ENCODE data around the gene DNAH11. TPM values are rescaled to one million over a fixed set of nuclear protein-coding genes. Genes with fewer than 3 reads are reported as not detected.
A peak's percentile ranks its signal among the peaks of the same experiment; 100 is the strongest.

The DNAH11 gene
- total RNA-seq, 1 donor from 2014 or later = 6.1 TPM

DNA sequence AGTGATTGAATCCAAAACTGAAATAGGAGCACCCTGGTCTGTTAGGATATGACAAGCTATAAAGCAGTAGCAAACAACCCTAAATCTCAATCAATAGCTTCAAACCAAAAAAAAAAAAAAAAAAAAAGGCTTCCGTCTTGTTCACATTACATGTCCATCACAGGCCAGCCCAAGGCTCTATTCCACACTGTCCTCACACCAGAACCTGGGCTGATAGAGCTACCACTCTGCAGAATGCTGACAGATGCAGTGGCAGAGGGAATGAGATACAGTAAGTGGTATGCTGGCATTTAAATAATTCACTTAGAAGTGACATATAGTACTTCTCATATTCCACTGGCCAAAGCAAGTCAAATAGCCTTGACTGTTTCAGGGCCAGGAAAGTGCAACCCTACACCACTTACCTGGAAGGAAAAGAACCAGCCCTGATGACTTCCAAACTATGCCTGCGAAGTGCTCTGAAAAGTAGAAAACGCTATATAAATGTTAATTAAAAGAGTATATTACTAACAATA lies 397.1 kb downstream of the DNAH11 start:
- H3K9me3 Mint-ChIP-seq = peaks cover 10% of the 10 kb centered on the region
- DNase-seq = no peak
- H3K27ac Mint-ChIP-seq = peak overlapping the region; percentile 95
- no peaks in the 10 kb centered on the region for H3K27me3 Mint-ChIP-seq
- intact Hi-C loops (cut with micrococcal nuclease) = loop anchor here (1.0 to 10.0 kb wide), 11 partner anchors 41 to 1655 kb away; partner anchors contain the start of genes CCDC126, DNAH11 and KLHL7
- H3K36me3 Mint-ChIP-seq (ENCODE audit: low read depth) = peaks cover 57% of the 10 kb centered on the region
- H3K4me1 Mint-ChIP-seq = peaks cover 65% of the 10 kb centered on the region
- H3K4me3 Mint-ChIP-seq = peak overlapping the region; percentile 72

DNA sequence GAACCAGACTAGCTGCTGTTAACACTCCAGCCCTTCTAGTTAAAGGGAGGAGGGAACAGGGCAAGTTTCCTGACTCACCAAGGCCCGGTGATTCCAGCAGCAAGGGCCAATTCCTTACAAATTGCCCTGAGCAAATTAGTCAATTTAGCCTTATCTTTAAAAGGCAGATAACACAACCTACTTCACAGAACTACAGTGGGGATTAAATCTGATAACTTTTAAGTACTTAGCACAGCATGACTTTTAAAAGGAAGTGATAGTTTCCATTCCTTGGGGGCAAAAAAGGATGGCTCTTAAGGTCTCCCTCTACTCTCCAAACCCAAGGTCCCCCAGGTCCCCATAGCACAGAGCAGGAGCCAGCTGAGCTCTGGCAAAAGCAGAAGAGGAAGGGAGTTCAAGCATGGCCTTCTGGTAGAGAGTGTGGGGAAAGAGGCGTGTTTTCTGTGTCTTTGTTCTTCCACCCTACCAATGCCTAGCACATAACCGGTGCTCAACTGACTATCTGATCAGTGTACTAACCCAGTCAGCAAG lies 398.8 kb downstream of the DNAH11 start:
- H3K27ac Mint-ChIP-seq = peak overlapping the region; percentile 85

DNA sequence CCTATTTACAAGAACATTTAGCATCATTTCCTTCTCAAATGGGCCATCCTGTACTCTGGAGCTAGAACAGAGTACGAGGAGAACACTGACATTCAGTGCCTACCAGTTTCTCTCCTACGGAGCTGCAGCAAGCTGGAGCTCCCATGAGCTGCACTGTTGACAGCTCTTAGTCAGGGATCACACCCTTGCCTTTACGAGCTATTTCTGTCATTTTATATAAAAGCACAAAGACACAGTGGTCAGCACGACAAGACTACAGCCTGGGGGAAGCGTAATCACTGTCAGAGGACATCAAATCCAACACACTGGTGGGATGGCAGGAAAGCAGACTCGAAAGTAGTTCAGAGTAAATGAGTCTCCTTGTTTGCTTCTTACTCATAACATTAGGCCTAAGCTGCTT lies 400.1 kb downstream of the DNAH11 start:
- intact Hi-C loops (cut with micrococcal nuclease) = loop anchor here (10.0 kb wide), 2 partner anchors 732 to 1652 kb away; partner anchors contain the start of gene CCDC126
- Mint-ChIP-seq H3K36me3 (ENCODE audit: low read depth) (peaks cover 37% of the 10 kb centered on the region), H3K4me3 (peak overlapping the region; percentile 96), H3K27me3 (peaks cover 2% of the 10 kb centered on the region), H3K4me1 (peaks cover 73% of the 10 kb centered on the region), H3K27ac (peak overlapping the region; percentile 53), H3K9me3 (no peaks in the 10 kb centered on the region)
- no peak for DNase-seq

More for the DNA sequence above, 398.8 kb downstream of the DNAH11 start:
- Mint-ChIP-seq H3K9me3 (peaks cover 3% of the 10 kb centered on the region), H3K4me3 (peak overlapping the region; percentile 96), H3K36me3 (ENCODE audit: low read depth) (peaks cover 46% of the 10 kb centered on the region), H3K4me1 (peaks cover 68% of the 10 kb centered on the region), H3K27me3 (no peaks in the 10 kb centered on the region)
- intact Hi-C loops (cut with micrococcal nuclease) = loop anchor here (10.0 kb wide), 2 partner anchors 733 to 1653 kb away; partner anchors contain the start of gene CCDC126
- peak; percentile 64 for DNase-seq

DNA sequence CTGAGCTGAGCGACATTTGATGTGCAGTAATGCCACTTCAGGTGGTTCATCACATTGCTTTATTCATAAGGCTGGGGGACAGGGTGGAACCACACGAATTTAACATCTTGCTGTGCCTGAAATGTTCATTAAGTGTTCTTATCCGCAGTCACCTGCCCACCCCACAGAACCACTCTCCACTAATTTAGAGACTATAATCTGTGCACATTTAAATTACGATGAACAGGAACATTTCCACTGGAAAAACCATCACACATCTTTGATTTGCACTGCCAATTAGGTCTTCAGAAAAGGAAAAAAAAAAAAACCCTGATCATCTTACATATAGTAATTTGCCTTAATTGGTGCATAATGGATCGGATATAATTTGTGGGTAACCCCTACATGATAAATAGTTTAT lies 400.6 kb downstream of the DNAH11 start:
- H3K36me3 Mint-ChIP-seq (ENCODE audit: low read depth) = peaks cover 33% of the 10 kb centered on the region
- peak overlapping the region; percentile 60 for H3K27ac Mint-ChIP-seq
- no peaks in the 10 kb centered on the region for H3K9me3 Mint-ChIP-seq
- H3K4me3 Mint-ChIP-seq = peak overlapping the region; percentile 96
- H3K4me1 Mint-ChIP-seq = peaks cover 74% of the 10 kb centered on the region
- peaks cover 2% of the 10 kb centered on the region for H3K27me3 Mint-ChIP-seq
- DNase-seq = no peak
- intact Hi-C loops (cut with micrococcal nuclease) = loop anchor here (10.0 kb wide), 2 partner anchors 731 to 1651 kb away; partner anchors contain the start of gene CCDC126

DNA sequence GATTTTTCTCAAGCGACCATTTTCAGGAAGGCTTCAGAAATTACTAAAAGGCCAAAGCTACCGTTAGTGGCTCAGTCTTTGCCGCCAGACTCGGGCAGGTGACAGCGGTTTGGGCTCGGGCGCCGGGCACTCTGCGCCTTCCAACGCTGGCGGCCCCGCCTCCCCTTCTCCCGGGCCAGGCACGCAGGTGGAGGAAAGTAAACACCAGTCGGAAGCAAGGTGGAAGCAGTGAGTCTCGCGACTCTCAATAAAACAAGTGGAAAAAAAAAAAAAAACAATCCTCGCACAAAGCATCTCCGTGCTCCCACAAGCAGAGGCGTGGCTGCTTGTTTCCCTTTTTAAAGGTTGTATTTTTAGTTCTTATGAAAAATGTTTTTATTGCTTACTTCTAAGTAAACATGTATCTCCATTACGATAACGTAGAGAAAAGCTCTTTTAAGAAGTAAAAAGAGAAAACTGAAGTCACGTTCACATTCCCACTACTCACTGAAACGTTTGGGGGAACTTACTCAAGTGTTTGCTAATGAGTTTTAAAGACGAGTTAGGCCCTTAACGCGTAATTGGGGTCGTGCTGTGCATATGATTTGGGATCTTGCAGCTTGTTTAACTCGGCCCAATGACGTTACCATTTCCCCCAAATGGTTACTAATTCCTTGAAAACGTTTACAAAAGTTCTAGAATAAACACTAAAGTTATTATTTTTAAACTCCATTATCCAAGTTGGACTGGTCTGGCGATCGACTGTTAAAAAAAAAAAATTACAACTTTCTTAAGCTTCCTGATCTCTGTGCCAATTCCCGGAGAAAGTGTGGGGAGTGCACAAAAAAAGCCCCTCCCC lies 402.0 kb downstream of the DNAH11 start:
- Mint-ChIP-seq H3K4me1 (peaks cover 67% of the 10 kb centered on the region), H3K9me3 (no peaks in the 10 kb centered on the region)

DNA sequence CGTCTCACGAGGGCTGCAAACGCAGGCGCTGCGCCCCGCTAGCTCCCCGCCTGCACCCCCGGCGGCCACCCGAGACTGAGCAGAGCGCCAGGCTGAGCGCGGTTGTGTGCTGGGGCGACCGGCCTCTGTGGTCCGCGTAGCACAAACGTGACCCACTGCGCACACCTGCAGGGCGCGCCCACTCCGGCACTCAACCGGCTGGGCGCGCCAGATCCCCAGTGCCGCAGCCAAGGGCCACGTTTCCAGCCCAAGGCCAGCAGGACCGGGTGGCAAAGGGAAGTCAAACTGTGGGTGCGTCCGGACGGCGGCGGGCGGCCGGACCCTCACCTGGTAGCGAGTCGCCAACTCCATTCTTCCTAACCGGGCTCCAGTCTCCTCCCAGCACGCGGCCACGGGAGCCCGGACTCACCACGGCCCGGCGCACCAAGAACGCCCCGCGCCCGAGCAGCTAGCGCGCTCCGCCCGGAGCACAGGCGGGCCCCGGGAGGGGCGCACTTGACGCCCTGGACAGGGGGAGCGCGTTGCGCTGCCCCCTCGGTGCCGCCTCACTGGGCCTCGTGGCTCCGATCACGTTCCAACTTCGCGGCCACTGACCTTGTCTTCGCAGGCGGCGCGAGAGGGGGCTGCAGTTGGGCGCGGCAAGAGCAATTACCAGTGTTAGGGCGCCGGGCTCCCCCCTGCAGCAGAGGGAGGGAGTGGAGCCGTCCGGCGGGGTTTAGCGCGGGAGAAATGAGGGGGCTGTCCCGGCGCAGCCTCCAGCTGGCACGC lies 402.8 kb downstream of the DNAH11 start, which contains the start of gene CDCA7L:
CDCA7L (minus strand) TSS at position 446 of the 768 bp plus-strand sequence; CDS start at position 351, 95 bp downstream.
- Mint-ChIP-seq H3K9me3 (no peaks in the 10 kb centered on the region), H3K36me3 (ENCODE audit: low read depth) (peaks cover 23% of the 10 kb centered on the region), H3K4me3 (peak within 1 kb of the TSS; percentile 96), H3K27me3 (peaks cover 16% of the 10 kb centered on the region), H3K4me1 (peaks cover 60% of the 10 kb centered on the region), H3K27ac (peak within 1 kb of the TSS; percentile 95)
- intact Hi-C loops (cut with micrococcal nuclease) = loop anchor here (2.0 to 10.0 kb wide), 3 partner anchors 55 to 1649 kb away; partner anchors contain the start of gene CCDC126
- DNase-seq = peak; percentile 90

More for the DNA sequence above, 402.0 kb downstream of the DNAH11 start:
- peak; percentile 85 for DNase-seq
- peaks cover 13% of the 10 kb centered on the region for H3K27me3 Mint-ChIP-seq
- H3K4me3 Mint-ChIP-seq = peak overlapping the region; percentile 96
- peaks cover 25% of the 10 kb centered on the region for H3K36me3 Mint-ChIP-seq (ENCODE audit: low read depth)
- H3K27ac Mint-ChIP-seq = peak overlapping the region; percentile 95
- intact Hi-C loops (cut with micrococcal nuclease) = loop anchor here (10.0 kb wide), 2 partner anchors 730 to 1650 kb away; partner anchors contain the start of gene CCDC126

- Mint-ChIP-seq H3K4me1 (peaks cover 56% of the 10 kb centered on the region), H3K27ac (peak overlapping the region; percentile 95), H3K27me3 (peaks cover 16% of the 10 kb centered on the region), H3K4me3 (peak overlapping the region; percentile 96), H3K36me3 (ENCODE audit: low read depth) (peaks cover 21% of the 10 kb centered on the region), H3K9me3 (no peaks in the 10 kb centered on the region)
- intact Hi-C loops (cut with micrococcal nuclease) = loop anchor here (2.0 to 10.0 kb wide), 3 partner anchors 55 to 1649 kb away; partner anchors contain the start of gene CCDC126
- DNase-seq = no peak
Observed at GRCh38 chr7:21946222-21946709, 403.4 kb downstream of the DNAH11 start.

DNA sequence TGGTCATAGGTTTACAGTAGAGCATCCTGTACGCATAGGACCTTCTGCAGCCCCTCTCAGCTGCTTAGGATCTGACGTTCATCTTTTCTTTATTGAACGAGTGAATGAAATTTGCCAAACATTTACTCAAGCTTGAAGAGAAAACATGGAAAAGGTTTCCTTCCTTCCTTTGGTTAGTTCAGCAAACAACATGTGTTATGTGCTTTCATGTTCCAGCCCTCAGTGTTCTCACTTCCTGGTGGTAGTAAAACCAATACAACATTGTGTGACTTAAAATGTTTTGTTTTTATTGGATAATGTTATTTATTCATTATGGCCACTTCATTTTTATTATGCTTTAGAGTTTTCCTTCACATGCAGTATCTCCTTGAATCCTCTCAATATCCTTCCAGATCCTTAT lies 404.2 kb downstream of the DNAH11 start:
- intact Hi-C loops (cut with micrococcal nuclease) = loop anchor here (2.0 to 10.0 kb wide), 3 partner anchors 54 to 1648 kb away; partner anchors contain the start of gene CCDC126
- no peak overlapping the region for H3K4me3 Mint-ChIP-seq
- H3K36me3 Mint-ChIP-seq (ENCODE audit: low read depth) = peaks cover 16% of the 10 kb centered on the region
- H3K9me3 Mint-ChIP-seq = no peaks in the 10 kb centered on the region
- DNase-seq = no peak
- H3K4me1 Mint-ChIP-seq = peaks cover 49% of the 10 kb centered on the region
- H3K27me3 Mint-ChIP-seq = peaks cover 16% of the 10 kb centered on the region
- H3K27ac Mint-ChIP-seq = no peak overlapping the region

GRCh38 chr7:21947946-21948345 lies 405.1 kb downstream of the DNAH11 start:
- intact Hi-C loops (cut with micrococcal nuclease) = loop anchor here (2.0 to 10.0 kb wide), 3 partner anchors 53 to 1647 kb away; partner anchors contain the start of gene CCDC126
- Mint-ChIP-seq H3K27me3 (peaks cover 16% of the 10 kb centered on the region), H3K9me3 (no peaks in the 10 kb centered on the region), H3K4me3 (no peak overlapping the region), H3K4me1 (peaks cover 40% of the 10 kb centered on the region), H3K27ac (no peak overlapping the region), H3K36me3 (ENCODE audit: low read depth) (peaks cover 9% of the 10 kb centered on the region)
- DNase-seq = no peak

GRCh38 chr7:21948364-21948763 lies 405.5 kb downstream of the DNAH11 start:
- Mint-ChIP-seq H3K27me3 (peaks cover 18% of the 10 kb centered on the region), H3K4me1 (peaks cover 36% of the 10 kb centered on the region), H3K27ac (no peak overlapping the region), H3K4me3 (no peak overlapping the region), H3K36me3 (ENCODE audit: low read depth) (peaks cover 5% of the 10 kb centered on the region), H3K9me3 (no peaks in the 10 kb centered on the region)
- no peak for DNase-seq
- intact Hi-C loops (cut with micrococcal nuclease) = loop anchor here (10.0 kb wide), 2 partner anchors 726 to 1646 kb away; partner anchors contain the start of gene CCDC126

DNA sequence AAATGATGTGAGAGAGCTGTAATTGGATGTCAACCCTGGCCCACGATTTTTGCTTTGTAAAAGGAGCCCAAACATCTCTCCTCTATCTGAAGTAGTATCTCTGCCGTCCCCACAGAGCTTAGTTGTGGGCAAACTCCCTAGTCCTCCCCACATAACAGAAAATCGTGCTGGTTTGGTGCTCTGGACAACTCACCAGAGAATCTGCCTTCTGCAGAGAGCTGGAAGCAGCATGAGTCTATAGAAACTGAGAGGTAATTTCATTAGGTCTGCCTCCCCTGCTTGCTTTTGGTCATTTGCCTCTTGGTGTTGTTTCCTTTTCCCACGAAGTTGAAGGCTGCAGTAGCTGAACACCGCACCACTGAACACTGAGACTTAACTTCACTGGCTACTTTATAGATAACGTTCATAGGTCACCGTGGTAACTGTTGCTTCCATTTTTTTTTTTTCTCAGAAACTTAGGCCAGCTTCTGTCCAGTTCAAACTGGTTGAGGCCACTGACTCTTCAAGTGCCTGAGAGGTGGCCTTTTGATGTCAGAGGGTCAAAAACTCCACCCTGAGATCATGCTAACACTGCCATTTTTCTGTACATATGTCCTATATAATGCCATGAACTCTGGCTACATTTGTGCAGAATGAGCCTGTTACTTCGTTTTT lies 406.2 kb downstream of the DNAH11 start:
- H3K4me3 Mint-ChIP-seq = no peak overlapping the region
- peaks cover 30% of the 10 kb centered on the region for H3K4me1 Mint-ChIP-seq
- peaks cover 19% of the 10 kb centered on the region for H3K27me3 Mint-ChIP-seq
- H3K36me3 Mint-ChIP-seq (ENCODE audit: low read depth) = peaks cover 3% of the 10 kb centered on the region
- no peak for DNase-seq
- intact Hi-C loops (cut with micrococcal nuclease) = loop anchor here (10.0 kb wide), 2 partner anchors 726 to 1646 kb away; partner anchors contain the start of gene CCDC126
- no peak overlapping the region for H3K27ac Mint-ChIP-seq
- no peaks in the 10 kb centered on the region for H3K9me3 Mint-ChIP-seq

Measured in activated CD4-positive, alpha-beta T cell treated with anti-CD3 and anti-CD28 coated beads, Interleukin-2, amount 10 ng/mL, durations not matched to agents 24 days and 14 days (primary cell).